Measurements from ENCODE around the gene GALNT10. TPM values are rescaled to one million over a fixed set of nuclear protein-coding genes. Genes with fewer than 3 reads are reported as not detected.

Gene GALNT10
- total RNA-seq, 1 experiment from 2014 or later: 27.8 TPM

GRCh38 chr5:154193701-154194121 lies 3.2 kb downstream of the GALNT10 start:
- ChIA-PET CTCF (no interaction called here), POLR2A (no interaction called here), RAD21 (ENCODE audit: low non-redundant PET in 1 of 2, low total read pairs in 2 of 2, uncharacterized antibody in 2 of 2, unreplicated experiment in 2 of 2) (interaction anchor here in 1 of 2 experiments (1.1 kb wide), 1 partner anchor 211 kb away, joined by 3 read pairs; no protein-coding TSS in a partner anchor)
- no TSS peak for BruUV-seq (replicated peaks)
- Histone ChIP-seq H2AFZ (ENCODE audit: low read depth, low read length, poor library complexity, severe bottlenecking) (no peak overlapping the region), H3K9me2 (ENCODE audit: insufficient read depth) (no peaks in the 10 kb centered on the region), H3K4me3 (replicated peaks in 1 of 2; ENCODE audit: low read depth in 1 of 2, low read length in 2 of 2) (no peak overlapping the region), H3K9ac (ENCODE audit: low read length) (no peak overlapping the region), H3K4me2 (ENCODE audit: low read length) (no peak overlapping the region), H3K27me3 (ENCODE audit: insufficient read depth, low read length) (no peaks in the 10 kb centered on the region), H3K27ac (ENCODE audit: low read depth, low read length) (no peak overlapping the region), H4K20me1 (ENCODE audit: insufficient read depth) (no peaks in the 10 kb centered on the region), H3K36me3 (ENCODE audit: control insufficient read depth in 1 of 2, insufficient read depth in 2 of 2, low read length in 2 of 2) (0 out of 4 replicates have a peak, but pooled peaks cover 0 to 2% of the 10 kb centered on the region in 2 experiments), H3K79me2 (ENCODE audit: insufficient read depth, low read length) (peaks cover 25% of the 10 kb centered on the region; the same call in 1 of the 2 replicates), H3K4me1 (ENCODE audit: control insufficient read depth in 1 of 2, insufficient read depth in 2 of 2, low read length in 2 of 2) (peaks cover 11 to 35% of the 10 kb centered on the region in 2 experiments), H3K9me3 (ENCODE audit: control insufficient read depth in 1 of 2, insufficient read depth in 1 of 2, low read depth in 1 of 2, low read length in 2 of 2) (no peaks in the 10 kb centered on the region)
- TF ChIP-seq CBX3 (IDR thresholded peaks at IDR 0.05; ENCODE audit: low read depth) (no peak), TCF7L2 (IDR thresholded peaks at IDR 0.05; ENCODE audit: borderline replicate concordance, extremely low read depth, insufficient read depth, insufficient read length) (no peak), EZH2phosphoT487 (IDR thresholded peaks at IDR 0.05; ENCODE audit: borderline replicate concordance) (no peak), RAD21 (IDR thresholded peaks at IDR 0.05; ENCODE audit: low read depth) (no peak), ZNF274 (IDR thresholded peaks at IDR 0.05; ENCODE audit: low read depth, low read length) (no peak), POLR2A (IDR thresholded peaks at IDR 0.05; ENCODE audit: borderline replicate concordance, extremely low read depth, insufficient read depth, insufficient read length) (no peak), MAX (IDR thresholded peaks at IDR 0.05) (no peak), POLR2AphosphoS5 (IDR thresholded peaks at IDR 0.05; ENCODE audit: low read depth, low read length) (no peak), FOSL1 (IDR thresholded peaks at IDR 0.05; ENCODE audit: low read depth) (no peak), ZBTB33 (IDR thresholded peaks at IDR 0.05; ENCODE audit: extremely low read depth, insufficient replicate concordance, low read length) (no peak)
- intact Hi-C loops (cut with micrococcal nuclease): no loop called here
- DNase-seq (ENCODE audit: low read depth, low spot score) (no peak), ATAC-seq (no peak)

Data from HCT116 (cell line).